DND-41 (cell line): ENCODE measurements around the gene HRH4.

Experiments
- EZH2 ChIP-seq: IDR thresholded peaks from 3 replicates; pipeline ENCODE4 v1.6.1; 2012; ENCODE audit warnings: borderline replicate concordance, low read depth, mild to moderate bottlenecking, moderate library complexity, low read length, inconsistent platforms; ENCODE audit not compliant: severe bottlenecking
- TF ChIP-seq, protein P1 (sequence below): IDR thresholded peaks from 2 replicates; pipeline ENCODE4 v1.5.1; 2012; ENCODE audit warnings: borderline replicate concordance, low read length, moderate library complexity, mild to moderate bottlenecking; ENCODE audit not compliant: poor library complexity, severe bottlenecking; ENCODE audit errors: extremely low read depth

GRCh38 chr18:24428709-24429108 lies 31.7 kb upstream of the HRH4 start:
- TF ChIP-seq, protein P1, sequence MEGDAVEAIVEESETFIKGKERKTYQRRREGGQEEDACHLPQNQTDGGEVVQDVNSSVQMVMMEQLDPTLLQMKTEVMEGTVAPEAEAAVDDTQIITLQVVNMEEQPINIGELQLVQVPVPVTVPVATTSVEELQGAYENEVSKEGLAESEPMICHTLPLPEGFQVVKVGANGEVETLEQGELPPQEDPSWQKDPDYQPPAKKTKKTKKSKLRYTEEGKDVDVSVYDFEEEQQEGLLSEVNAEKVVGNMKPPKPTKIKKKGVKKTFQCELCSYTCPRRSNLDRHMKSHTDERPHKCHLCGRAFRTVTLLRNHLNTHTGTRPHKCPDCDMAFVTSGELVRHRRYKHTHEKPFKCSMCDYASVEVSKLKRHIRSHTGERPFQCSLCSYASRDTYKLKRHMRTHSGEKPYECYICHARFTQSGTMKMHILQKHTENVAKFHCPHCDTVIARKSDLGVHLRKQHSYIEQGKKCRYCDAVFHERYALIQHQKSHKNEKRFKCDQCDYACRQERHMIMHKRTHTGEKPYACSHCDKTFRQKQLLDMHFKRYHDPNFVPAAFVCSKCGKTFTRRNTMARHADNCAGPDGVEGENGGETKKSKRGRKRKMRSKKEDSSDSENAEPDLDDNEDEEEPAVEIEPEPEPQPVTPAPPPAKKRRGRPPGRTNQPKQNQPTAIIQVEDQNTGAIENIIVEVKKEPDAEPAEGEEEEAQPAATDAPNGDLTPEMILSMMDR: no peak
- TF ChIP-seq EZH2: no peak
